Measurements from ENCODE around the gene ENOX1.
"Not testable (repeated sequence)": the region's sequence is repeated elsewhere in the genome, so short reads cannot be mapped to it uniquely, and the experiment has no call there.

The ENOX1 gene

DNA sequence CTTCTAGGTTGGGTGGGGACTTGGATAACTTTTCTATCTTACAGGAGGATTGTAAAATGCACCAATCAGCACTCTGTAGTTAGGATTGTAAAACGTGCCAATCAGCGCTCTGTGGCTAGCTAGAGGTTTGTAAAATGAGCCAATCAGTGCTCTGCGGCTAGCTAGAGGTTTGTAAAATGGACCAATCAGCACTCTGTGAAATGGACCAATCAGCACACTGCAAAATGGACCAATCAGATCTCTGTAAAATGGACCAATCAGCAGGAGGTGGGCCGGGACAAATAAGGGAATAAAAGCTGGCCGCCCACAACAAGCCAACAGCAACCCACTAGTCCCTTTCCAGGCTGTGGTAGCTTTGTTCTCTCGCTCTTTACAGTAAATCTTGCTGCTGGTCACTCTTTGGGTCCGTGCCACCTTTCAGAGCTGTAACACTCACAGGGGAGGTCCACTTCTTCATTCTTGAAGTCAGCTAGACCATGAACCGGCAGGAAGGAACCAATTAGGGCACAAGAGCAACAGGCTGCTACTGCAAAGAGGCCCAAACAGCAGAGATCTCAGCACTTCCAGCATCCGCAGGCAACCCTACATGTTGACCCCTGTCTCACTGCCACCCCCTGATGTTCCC is 606.6 kb downstream of the ENOX1 start:
- no peak for DNase-seq (ENCODE audit: low read depth)
- TF ChIP-seq, protein P1, sequence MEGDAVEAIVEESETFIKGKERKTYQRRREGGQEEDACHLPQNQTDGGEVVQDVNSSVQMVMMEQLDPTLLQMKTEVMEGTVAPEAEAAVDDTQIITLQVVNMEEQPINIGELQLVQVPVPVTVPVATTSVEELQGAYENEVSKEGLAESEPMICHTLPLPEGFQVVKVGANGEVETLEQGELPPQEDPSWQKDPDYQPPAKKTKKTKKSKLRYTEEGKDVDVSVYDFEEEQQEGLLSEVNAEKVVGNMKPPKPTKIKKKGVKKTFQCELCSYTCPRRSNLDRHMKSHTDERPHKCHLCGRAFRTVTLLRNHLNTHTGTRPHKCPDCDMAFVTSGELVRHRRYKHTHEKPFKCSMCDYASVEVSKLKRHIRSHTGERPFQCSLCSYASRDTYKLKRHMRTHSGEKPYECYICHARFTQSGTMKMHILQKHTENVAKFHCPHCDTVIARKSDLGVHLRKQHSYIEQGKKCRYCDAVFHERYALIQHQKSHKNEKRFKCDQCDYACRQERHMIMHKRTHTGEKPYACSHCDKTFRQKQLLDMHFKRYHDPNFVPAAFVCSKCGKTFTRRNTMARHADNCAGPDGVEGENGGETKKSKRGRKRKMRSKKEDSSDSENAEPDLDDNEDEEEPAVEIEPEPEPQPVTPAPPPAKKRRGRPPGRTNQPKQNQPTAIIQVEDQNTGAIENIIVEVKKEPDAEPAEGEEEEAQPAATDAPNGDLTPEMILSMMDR (IDR thresholded peaks at IDR 0.05; ENCODE audit: control insufficient read depth, extremely low read depth, insufficient read depth): no peak
- H3K4me3 ChIP-seq (ENCODE audit: low read depth, low read length): no peak overlapping the region

GRCh38 chr13:43171489-43171888 is 615.3 kb downstream of the ENOX1 start:
- DNase-seq (ENCODE audit: low read depth): no peak
- H3K4me3 ChIP-seq (ENCODE audit: low read depth, low read length): no peak overlapping the region
- TF ChIP-seq, protein P1 (IDR thresholded peaks at IDR 0.05; ENCODE audit: control insufficient read depth, extremely low read depth, insufficient read depth): no peak

DNA sequence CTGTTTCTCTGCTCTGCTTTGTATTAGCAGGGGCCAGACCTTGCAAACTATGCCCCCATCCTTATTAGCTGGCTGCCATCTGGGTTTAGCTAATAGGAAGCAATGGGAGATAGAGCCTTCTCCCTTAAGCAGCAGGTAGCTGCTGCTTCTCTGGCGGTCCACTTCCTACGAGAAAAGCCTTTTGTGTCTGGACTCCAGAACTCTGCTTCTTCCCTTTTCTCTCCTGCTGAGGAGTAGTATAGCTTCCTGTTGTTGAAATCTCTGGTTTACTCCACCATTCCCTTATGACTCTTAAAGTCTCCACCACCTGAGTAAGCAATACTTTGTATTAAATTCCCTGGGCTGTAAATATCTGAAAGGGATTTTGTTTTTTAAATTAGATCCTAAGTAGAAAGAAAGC is 616.3 kb downstream of the ENOX1 start:
- no peak for DNase-seq (ENCODE audit: low read depth)
- TF ChIP-seq, protein P1 (IDR thresholded peaks at IDR 0.05; ENCODE audit: control insufficient read depth, extremely low read depth, insufficient read depth): no peak
- no peak overlapping the region for H3K4me3 ChIP-seq (ENCODE audit: low read depth, low read length)

GRCh38 chr13:43168434-43168833 is 618.3 kb downstream of the ENOX1 start:
- H3K4me3 ChIP-seq (ENCODE audit: low read depth, low read length): not testable (repeated sequence)

GRCh38 chr13:43167731-43168130 is 619.0 kb downstream of the ENOX1 start:
- TF ChIP-seq, protein P1 (IDR thresholded peaks at IDR 0.05; ENCODE audit: control insufficient read depth, extremely low read depth, insufficient read depth): no peak
- no peak for DNase-seq (ENCODE audit: low read depth)

More at GRCh38 chr13:43168434-43168833, 618.3 kb downstream of the ENOX1 start:
- not testable (repeated sequence) for DNase-seq (ENCODE audit: low read depth)

DNA sequence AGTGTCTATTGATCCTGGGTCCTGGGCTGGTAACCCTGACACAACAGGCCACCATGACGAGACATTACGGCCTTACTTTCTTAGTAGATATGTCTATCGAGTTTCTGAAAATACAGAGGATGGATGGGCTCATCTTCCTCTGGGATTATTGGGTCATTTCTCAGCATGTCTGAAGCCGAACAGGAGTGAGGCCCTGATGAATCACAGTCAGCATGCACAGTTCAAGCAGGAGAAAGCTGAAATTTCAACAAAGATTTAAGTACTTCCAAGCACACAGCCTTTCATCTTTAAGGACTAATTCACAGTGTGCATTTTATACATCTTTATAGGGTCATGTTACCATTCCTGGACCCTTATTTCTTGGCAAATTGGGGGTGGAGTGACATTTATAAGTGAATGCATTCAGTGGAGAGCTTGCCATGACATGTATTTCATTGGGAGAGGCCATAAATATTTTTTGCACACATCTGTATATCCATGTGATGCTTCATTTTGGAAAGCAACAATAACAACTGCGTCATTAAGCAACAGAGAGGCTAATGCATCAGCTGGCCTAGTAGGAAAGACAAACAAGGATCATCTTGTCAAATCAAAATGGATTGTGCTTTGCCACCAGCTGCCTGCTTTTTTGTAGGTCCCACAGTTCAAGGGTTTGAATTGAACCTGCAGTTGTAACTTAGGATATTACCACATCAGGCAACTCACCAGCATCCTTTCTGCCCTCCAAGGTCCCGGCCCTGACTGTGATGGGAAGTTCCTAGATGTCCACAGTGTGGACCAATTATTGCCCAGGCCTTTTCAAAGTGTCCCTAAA is 619.9 kb downstream of the ENOX1 start:
- no peak overlapping the region for H3K4me3 ChIP-seq (ENCODE audit: low read depth, low read length)
- TF ChIP-seq, protein P1 (IDR thresholded peaks at IDR 0.05; ENCODE audit: control insufficient read depth, extremely low read depth, insufficient read depth): no peak
- DNase-seq (ENCODE audit: low read depth): no peak

More at GRCh38 chr13:43167731-43168130, 619.0 kb downstream of the ENOX1 start:
- no peak overlapping the region for H3K4me3 ChIP-seq (ENCODE audit: low read depth, low read length)
